ENCODE results near the gene LHFPL4. TPM values are rescaled to one million over a fixed set of nuclear protein-coding genes. Genes with fewer than 3 reads are reported as not detected.
"Not testable (repeated sequence)": the region's sequence is repeated elsewhere in the genome, so short reads cannot be mapped to it uniquely, and the experiment has no call there.

LHFPL4 gene
- polyA plus RNA-seq, 10 donors = 0.03 to 0.08 (median 0.05) TPM; not detected in 4

GRCh38 chr3:9542182-9542581 lies 11.4 kb downstream of the LHFPL4 start:
- DNase-seq = no peak

- DNase-seq = no peak
Measured at GRCh38 chr3:9536212-9536611, 17.4 kb downstream of the LHFPL4 start.

- DNase-seq = no peak
Measured at GRCh38 chr3:9534429-9534828, 19.2 kb downstream of the LHFPL4 start.

- no peak for DNase-seq
Measured at GRCh38 chr3:9525078-9525477, 28.5 kb downstream of the LHFPL4 start.

- no peak for DNase-seq
Measured at GRCh38 chr3:9514956-9515355, 38.7 kb downstream of the LHFPL4 start.

- DNase-seq = no peak
Measured at GRCh38 chr3:9514306-9514705, 39.3 kb downstream of the LHFPL4 start.

- DNase-seq = no peak
Measured at GRCh38 chr3:9512456-9513045, 41.1 kb downstream of the LHFPL4 start.

- DNase-seq = peak in 2 of 3 donors; percentile 10 to 56
Measured at GRCh38 chr3:9508781-9509180, 44.8 kb downstream of the LHFPL4 start.

- no peak for DNase-seq
Measured at GRCh38 chr3:9507586-9508578, 45.7 kb downstream of the LHFPL4 start.

- peak; percentile 42 to 72 (median 47) for DNase-seq
Measured at GRCh38 chr3:9503283-9503682, 50.3 kb downstream of the LHFPL4 start.

GRCh38 chr3:9501226-9501625 lies 52.4 kb downstream of the LHFPL4 start:
- DNase-seq = no peak

GRCh38 chr3:9500108-9501050 lies 53.2 kb downstream of the LHFPL4 start:
- peak; percentile 12 to 44 (median 18) for DNase-seq

GRCh38 chr3:9499455-9500107 lies 54.0 kb downstream of the LHFPL4 start:
- no peak for DNase-seq

GRCh38 chr3:9498781-9499180 lies 54.8 kb downstream of the LHFPL4 start:
- no peak for DNase-seq

GRCh38 chr3:9497821-9498565 lies 55.6 kb downstream of the LHFPL4 start:
- no peak for DNase-seq

- no peak for DNase-seq
Measured at GRCh38 chr3:9496893-9497292, 56.7 kb downstream of the LHFPL4 start.

- not testable (repeated sequence) for DNase-seq
Measured at GRCh38 chr3:9494036-9494435, 59.6 kb downstream of the LHFPL4 start.

GRCh38 chr3:9491506-9491905 lies 62.1 kb downstream of the LHFPL4 start:
- DNase-seq = no peak

- no peak for DNase-seq
Measured at GRCh38 chr3:9485248-9485647, 68.4 kb downstream of the LHFPL4 start.

- DNase-seq = no peak
Measured at GRCh38 chr3:9480265-9480664, 73.4 kb downstream of the LHFPL4 start.

GRCh38 chr3:9476935-9477334 lies 76.7 kb downstream of the LHFPL4 start:
- no peak for DNase-seq

All from muscle of back (tissue), 11 donors.